ENCODE measurements around the gene FAM169A.

FAM169A gene

GRCh38 chr5:74866596-74867162 lies 492 bp upstream of the FAM169A start:
- no peak overlapping the region for H3K4me3 ChIP-seq (IDR thresholded peaks at IDR 0.05; ENCODE audit: insufficient read depth, low read depth, low read length)
- H3K27me3 ChIP-seq (ENCODE audit: insufficient read depth, low read depth), result no peaks in the 10 kb centered on the region
- H3K4me2 ChIP-seq, result peak overlapping the region; percentile 40
- no peak overlapping the region for H3K27ac ChIP-seq
- no peaks in the 10 kb centered on the region for H3K79me2 ChIP-seq (ENCODE audit: insufficient read depth, low read depth)
- H3K36me3 ChIP-seq (ENCODE audit: insufficient read depth), result no peaks in the 10 kb centered on the region
- peak overlapping the region; percentile 97 for H2AFZ ChIP-seq (ENCODE audit: low read depth)
- no peak for TF ChIP-seq CTCF (conservative IDR thresholded peaks at IDR 0.05; ENCODE audit: low read depth, low read length)
- peaks cover 5% of the 10 kb centered on the region for H3K4me1 ChIP-seq (ENCODE audit: low read depth, poor library complexity, severe bottlenecking)
- no peaks in the 10 kb centered on the region for H4K20me1 ChIP-seq (ENCODE audit: insufficient read depth)
- peak overlapping the region; percentile 64; the same call in 1 of the 2 replicates for H3K9ac ChIP-seq

- no peaks in the 10 kb centered on the region for H3K27me3 ChIP-seq (ENCODE audit: insufficient read depth, low read depth)
- no peaks in the 10 kb centered on the region for H3K79me2 ChIP-seq (ENCODE audit: insufficient read depth, low read depth)
- no peak overlapping the region for H3K27ac ChIP-seq
- H3K9ac ChIP-seq, result peak overlapping the region; percentile 64; the same call in 1 of the 2 replicates
- peak overlapping the region; percentile 97 for H2AFZ ChIP-seq (ENCODE audit: low read depth)
- TF ChIP-seq CTCF (conservative IDR thresholded peaks at IDR 0.05; ENCODE audit: low read depth, low read length), result no peak
- H3K4me2 ChIP-seq, result peak overlapping the region; percentile 85
- no peak overlapping the region for H3K4me3 ChIP-seq (IDR thresholded peaks at IDR 0.05; ENCODE audit: insufficient read depth, low read depth, low read length)
- H3K4me1 ChIP-seq (ENCODE audit: low read depth, poor library complexity, severe bottlenecking), result peaks cover 5% of the 10 kb centered on the region
- no peaks in the 10 kb centered on the region for H4K20me1 ChIP-seq (ENCODE audit: insufficient read depth)
- H3K36me3 ChIP-seq (ENCODE audit: insufficient read depth), result no peaks in the 10 kb centered on the region
Observed at GRCh38 chr5:74865256-74865803, 857 bp downstream of the FAM169A start.

GRCh38 chr5:74864823-74865222 lies 1.4 kb downstream of the FAM169A start:
- peak overlapping the region; percentile 85; the same call in 1 of the 2 replicates for H3K4me2 ChIP-seq
- H3K36me3 ChIP-seq (ENCODE audit: insufficient read depth), result no peaks in the 10 kb centered on the region
- H3K27me3 ChIP-seq (ENCODE audit: insufficient read depth, low read depth), result no peaks in the 10 kb centered on the region
- H3K4me1 ChIP-seq (ENCODE audit: low read depth, poor library complexity, severe bottlenecking), result peaks cover 5% of the 10 kb centered on the region
- H3K79me2 ChIP-seq (ENCODE audit: insufficient read depth, low read depth), result no peaks in the 10 kb centered on the region
- no peak for TF ChIP-seq CTCF (conservative IDR thresholded peaks at IDR 0.05; ENCODE audit: low read depth, low read length)
- H2AFZ ChIP-seq (ENCODE audit: low read depth), result 0 out of 2 replicates have a peak overlapping the region, but pooled peaks have one; percentile 97
- H4K20me1 ChIP-seq (ENCODE audit: insufficient read depth), result no peaks in the 10 kb centered on the region
- H3K27ac ChIP-seq, result no peak overlapping the region
- no peak overlapping the region for H3K4me3 ChIP-seq (IDR thresholded peaks at IDR 0.05; ENCODE audit: insufficient read depth, low read depth, low read length)
- no peak overlapping the region for H3K9ac ChIP-seq

GRCh38 chr5:74863726-74864125 lies 2.5 kb downstream of the FAM169A start:
- H2AFZ ChIP-seq (ENCODE audit: low read depth), result no peak overlapping the region
- no peaks in the 10 kb centered on the region for H4K20me1 ChIP-seq (ENCODE audit: insufficient read depth)
- no peak overlapping the region for H3K4me3 ChIP-seq (IDR thresholded peaks at IDR 0.05; ENCODE audit: insufficient read depth, low read depth, low read length)
- H3K27me3 ChIP-seq (ENCODE audit: insufficient read depth, low read depth), result no peaks in the 10 kb centered on the region
- peaks cover 5% of the 10 kb centered on the region for H3K4me1 ChIP-seq (ENCODE audit: low read depth, poor library complexity, severe bottlenecking)
- no peaks in the 10 kb centered on the region for H3K36me3 ChIP-seq (ENCODE audit: insufficient read depth)
- TF ChIP-seq CTCF (conservative IDR thresholded peaks at IDR 0.05; ENCODE audit: low read depth, low read length), result no peak
- no peaks in the 10 kb centered on the region for H3K79me2 ChIP-seq (ENCODE audit: insufficient read depth, low read depth)
- H3K27ac ChIP-seq, result no peak overlapping the region
- H3K4me2 ChIP-seq, result no peak overlapping the region
- H3K9ac ChIP-seq, result no peak overlapping the region

Measured in KMS-11 (cell line).